IPS-20b (cell line): ENCODE data around the gene NAALADL2.
"Not testable (repeated sequence)": the region's sequence is repeated elsewhere in the genome, so short reads cannot be mapped to it uniquely, and the experiment has no call there.

ENCODE experiments used
- H3K27ac ChIP-seq: one replicate; pipeline ENCODE4 v1.5.1; 2013; ENCODE audit warnings: low read length
- H3K27me3 ChIP-seq: 2 replicates; pipeline ENCODE4 v1.6.1; 2013; ENCODE audit warnings: mild to moderate bottlenecking, low read length, inconsistent platforms; ENCODE audit not compliant: insufficient read depth
- H3K36me3 ChIP-seq: 2 replicates; pipeline ENCODE4 v1.6.1; 2013; ENCODE audit warnings: low read depth, mild to moderate bottlenecking, inconsistent platforms, low read length, moderate library complexity; ENCODE audit not compliant: insufficient read depth
- H3K4me1 ChIP-seq: 2 replicates; pipeline ENCODE4 v1.6.1; 2013; ENCODE audit warnings: mild to moderate bottlenecking, control low read depth, inconsistent platforms, low read length, moderate library complexity; ENCODE audit not compliant: insufficient read depth
- H3K4me3 ChIP-seq: 2 replicates; pipeline ENCODE4 v1.5.1; 2013; ENCODE audit warnings: mild to moderate bottlenecking, low read length, inconsistent platforms
- H3K9ac ChIP-seq: 2 replicates; pipeline ENCODE4 v1.6.1; 2013; ENCODE audit warnings: low read depth, mild to moderate bottlenecking, inconsistent platforms, low read length, moderate library complexity
- H3K9me3 ChIP-seq: 2 replicates; pipeline ENCODE4 v1.6.1; 2013; ENCODE audit warnings: mild to moderate bottlenecking, low read depth, low read length, inconsistent platforms; ENCODE audit not compliant: insufficient read depth

The NAALADL2 gene

GRCh38 chr3:175118382-175118941 lies 259.3 kb downstream of the NAALADL2 start:
- Histone ChIP-seq H3K9ac (no peak overlapping the region), H3K4me1 (no peaks in the 10 kb centered on the region), H3K27me3 (no peaks in the 10 kb centered on the region), H3K9me3 (no peaks in the 10 kb centered on the region), H3K36me3 (no peaks in the 10 kb centered on the region), H3K27ac (no peak overlapping the region), H3K4me3 (no peak overlapping the region)

- Histone ChIP-seq H3K4me1 (no peaks in the 10 kb centered on the region), H3K27me3 (no peaks in the 10 kb centered on the region), H3K36me3 (no peaks in the 10 kb centered on the region), H3K9ac (no peak overlapping the region), H3K9me3 (peaks cover 9% of the 10 kb centered on the region), H3K27ac (no peak overlapping the region), H3K4me3 (no peak overlapping the region)
These were observed 262.1 kb downstream of the NAALADL2 start for GRCh38 chr3:175121225-175121624.

- no peaks in the 10 kb centered on the region for H3K36me3 ChIP-seq
These were observed 268.0 kb downstream of the NAALADL2 start for GRCh38 chr3:175127075-175127662.

GRCh38 chr3:175129126-175129525 lies 270.0 kb downstream of the NAALADL2 start:
- Histone ChIP-seq H3K9ac (no peak overlapping the region), H3K4me3 (no peak overlapping the region), H3K27me3 (no peaks in the 10 kb centered on the region), H3K27ac (no peak overlapping the region), H3K4me1 (no peaks in the 10 kb centered on the region), H3K36me3 (no peaks in the 10 kb centered on the region), H3K9me3 (peaks cover 5% of the 10 kb centered on the region)

More at GRCh38 chr3:175127075-175127662, 268.0 kb downstream of the NAALADL2 start:
- H3K4me1 ChIP-seq = no peaks in the 10 kb centered on the region
- H3K27me3 ChIP-seq = no peaks in the 10 kb centered on the region
- H3K9me3 ChIP-seq = peaks cover 9% of the 10 kb centered on the region
- H3K4me3 ChIP-seq = no peak overlapping the region
- H3K27ac ChIP-seq = no peak overlapping the region
- no peak overlapping the region for H3K9ac ChIP-seq

- H3K9ac ChIP-seq = no peak overlapping the region
- peaks cover under 1% of the 10 kb centered on the region for H3K9me3 ChIP-seq
These were observed 270.4 kb downstream of the NAALADL2 start for GRCh38 chr3:175129571-175129970.

GRCh38 chr3:175131866-175132265 lies 272.7 kb downstream of the NAALADL2 start:
- H3K9me3 ChIP-seq, H3K27me3 ChIP-seq, H3K36me3 ChIP-seq, H3K4me3 ChIP-seq, H3K9ac ChIP-seq, H3K27ac ChIP-seq, H3K4me1 ChIP-seq: not testable (repeated sequence)

More at GRCh38 chr3:175129571-175129970, 270.4 kb downstream of the NAALADL2 start:
- no peaks in the 10 kb centered on the region for H3K36me3 ChIP-seq
- no peaks in the 10 kb centered on the region for H3K27me3 ChIP-seq
- H3K4me3 ChIP-seq = no peak overlapping the region
- no peak overlapping the region for H3K27ac ChIP-seq
- H3K4me1 ChIP-seq = no peaks in the 10 kb centered on the region

- H3K4me1 ChIP-seq, H3K27me3 ChIP-seq, H3K4me3 ChIP-seq, H3K36me3 ChIP-seq, H3K9me3 ChIP-seq, H3K9ac ChIP-seq, H3K27ac ChIP-seq: not testable (repeated sequence)
These were observed 273.6 kb downstream of the NAALADL2 start for GRCh38 chr3:175132706-175133105.

GRCh38 chr3:175144368-175144767 lies 285.2 kb downstream of the NAALADL2 start:
- Histone ChIP-seq H3K27ac (no peak overlapping the region), H3K9ac (no peak overlapping the region), H3K27me3 (no peaks in the 10 kb centered on the region), H3K4me3 (no peak overlapping the region), H3K9me3 (no peaks in the 10 kb centered on the region), H3K4me1 (no peaks in the 10 kb centered on the region), H3K36me3 (no peaks in the 10 kb centered on the region)

GRCh38 chr3:175146258-175146657 lies 287.1 kb downstream of the NAALADL2 start:
- H3K9me3 ChIP-seq = no peaks in the 10 kb centered on the region
- no peak overlapping the region for H3K4me3 ChIP-seq
- H3K36me3 ChIP-seq = no peaks in the 10 kb centered on the region
- no peak overlapping the region for H3K27ac ChIP-seq
- no peaks in the 10 kb centered on the region for H3K4me1 ChIP-seq
- H3K27me3 ChIP-seq = no peaks in the 10 kb centered on the region
- H3K9ac ChIP-seq = no peak overlapping the region

- H3K9me3 ChIP-seq = no peaks in the 10 kb centered on the region
- H3K4me3 ChIP-seq = no peak overlapping the region
- no peak overlapping the region for H3K9ac ChIP-seq
- no peaks in the 10 kb centered on the region for H3K4me1 ChIP-seq
- no peaks in the 10 kb centered on the region for H3K36me3 ChIP-seq
- H3K27me3 ChIP-seq = no peaks in the 10 kb centered on the region
- H3K27ac ChIP-seq = no peak overlapping the region
These were observed 290.5 kb downstream of the NAALADL2 start for GRCh38 chr3:175149675-175150074.

- H3K9ac ChIP-seq = no peak overlapping the region
- H3K27me3 ChIP-seq = no peaks in the 10 kb centered on the region
These were observed 291.8 kb downstream of the NAALADL2 start for GRCh38 chr3:175150812-175151401.

GRCh38 chr3:175153595-175153994 lies 294.5 kb downstream of the NAALADL2 start:
- no peak overlapping the region for H3K27ac ChIP-seq
- H3K27me3 ChIP-seq = no peaks in the 10 kb centered on the region
- peaks cover 8% of the 10 kb centered on the region; the same call in 1 of the 2 replicates for H3K4me1 ChIP-seq
- no peak overlapping the region for H3K4me3 ChIP-seq
- H3K9ac ChIP-seq = no peak overlapping the region
- H3K36me3 ChIP-seq = no peaks in the 10 kb centered on the region
- no peaks in the 10 kb centered on the region for H3K9me3 ChIP-seq

More at GRCh38 chr3:175150812-175151401, 291.8 kb downstream of the NAALADL2 start:
- H3K36me3 ChIP-seq = no peaks in the 10 kb centered on the region
- no peak overlapping the region for H3K27ac ChIP-seq
- no peaks in the 10 kb centered on the region for H3K9me3 ChIP-seq
- H3K4me3 ChIP-seq = no peak overlapping the region
- H3K4me1 ChIP-seq = no peaks in the 10 kb centered on the region
